WTC11 (cell line): Measurements from ENCODE around the gene RADIL.

ENCODE experiments used
- TF ChIP-seq, protein P1 (sequence below): sonication (generic); formaldehyde crosslinking; IDR thresholded peaks from 2 replicates; pipeline ENCODE4 v1.8.0; 2023; ENCODE audit warnings: missing genetic modification reagents, mild to moderate bottlenecking, borderline replicate concordance
- TF ChIP-seq, protein P2 (sequence below): fragments of 200-600 bp; IDR thresholded peaks from 2 replicates; pipeline ENCODE4 v1.8.0; 2022; ENCODE audit warnings: antibody characterized with exemption
- TF ChIP-seq, protein P3 (sequence below): sonication (generic); formaldehyde crosslinking; IDR thresholded peaks from 2 replicates; pipeline ENCODE4 v1.8.1; 2023; ENCODE audit warnings: mild to moderate bottlenecking, missing genetic modification reagents, moderate library complexity
- TF ChIP-seq, protein P4 (sequence below): sonication (generic); formaldehyde crosslinking; conservative IDR thresholded peaks from 2 replicates; pipeline ENCODE4 v1.8.1; 2022; ENCODE audit warnings: mild to moderate bottlenecking, missing genetic modification reagents
- TF ChIP-seq, protein P5 (sequence below): sonication (generic); formaldehyde crosslinking; IDR thresholded peaks from 2 replicates; pipeline ENCODE4 v1.8.0; 2022; ENCODE audit warnings: mild to moderate bottlenecking, missing genetic modification reagents

DNA sequence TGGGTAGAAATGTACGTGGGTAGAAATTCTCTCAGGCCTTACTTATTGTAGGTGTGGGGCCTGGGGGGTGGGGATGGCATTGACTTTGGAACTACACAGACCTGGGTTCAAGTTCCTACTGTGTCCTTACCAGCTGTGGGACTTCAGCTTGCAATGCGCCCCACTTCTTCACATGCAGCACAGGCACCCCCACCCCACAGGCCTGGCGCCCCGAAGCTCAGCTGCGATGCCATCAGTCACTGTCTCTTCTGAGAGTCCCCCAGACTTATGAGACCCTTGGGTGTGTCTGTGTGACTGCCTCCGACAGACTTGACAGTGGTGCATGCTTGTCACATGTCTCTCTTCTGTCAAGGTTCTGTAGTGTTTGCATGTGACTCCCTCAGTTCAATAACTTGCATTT is 111.2 kb downstream of the RADIL start:
- TF ChIP-seq, protein P1, sequence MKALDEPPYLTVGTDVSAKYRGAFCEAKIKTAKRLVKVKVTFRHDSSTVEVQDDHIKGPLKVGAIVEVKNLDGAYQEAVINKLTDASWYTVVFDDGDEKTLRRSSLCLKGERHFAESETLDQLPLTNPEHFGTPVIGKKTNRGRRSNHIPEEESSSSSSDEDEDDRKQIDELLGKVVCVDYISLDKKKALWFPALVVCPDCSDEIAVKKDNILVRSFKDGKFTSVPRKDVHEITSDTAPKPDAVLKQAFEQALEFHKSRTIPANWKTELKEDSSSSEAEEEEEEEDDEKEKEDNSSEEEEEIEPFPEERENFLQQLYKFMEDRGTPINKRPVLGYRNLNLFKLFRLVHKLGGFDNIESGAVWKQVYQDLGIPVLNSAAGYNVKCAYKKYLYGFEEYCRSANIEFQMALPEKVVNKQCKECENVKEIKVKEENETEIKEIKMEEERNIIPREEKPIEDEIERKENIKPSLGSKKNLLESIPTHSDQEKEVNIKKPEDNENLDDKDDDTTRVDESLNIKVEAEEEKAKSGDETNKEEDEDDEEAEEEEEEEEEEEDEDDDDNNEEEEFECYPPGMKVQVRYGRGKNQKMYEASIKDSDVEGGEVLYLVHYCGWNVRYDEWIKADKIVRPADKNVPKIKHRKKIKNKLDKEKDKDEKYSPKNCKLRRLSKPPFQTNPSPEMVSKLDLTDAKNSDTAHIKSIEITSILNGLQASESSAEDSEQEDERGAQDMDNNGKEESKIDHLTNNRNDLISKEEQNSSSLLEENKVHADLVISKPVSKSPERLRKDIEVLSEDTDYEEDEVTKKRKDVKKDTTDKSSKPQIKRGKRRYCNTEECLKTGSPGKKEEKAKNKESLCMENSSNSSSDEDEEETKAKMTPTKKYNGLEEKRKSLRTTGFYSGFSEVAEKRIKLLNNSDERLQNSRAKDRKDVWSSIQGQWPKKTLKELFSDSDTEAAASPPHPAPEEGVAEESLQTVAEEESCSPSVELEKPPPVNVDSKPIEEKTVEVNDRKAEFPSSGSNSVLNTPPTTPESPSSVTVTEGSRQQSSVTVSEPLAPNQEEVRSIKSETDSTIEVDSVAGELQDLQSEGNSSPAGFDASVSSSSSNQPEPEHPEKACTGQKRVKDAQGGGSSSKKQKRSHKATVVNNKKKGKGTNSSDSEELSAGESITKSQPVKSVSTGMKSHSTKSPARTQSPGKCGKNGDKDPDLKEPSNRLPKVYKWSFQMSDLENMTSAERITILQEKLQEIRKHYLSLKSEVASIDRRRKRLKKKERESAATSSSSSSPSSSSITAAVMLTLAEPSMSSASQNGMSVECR (CRISPR knock-in tag) = no peak
- TF ChIP-seq, protein P2, sequence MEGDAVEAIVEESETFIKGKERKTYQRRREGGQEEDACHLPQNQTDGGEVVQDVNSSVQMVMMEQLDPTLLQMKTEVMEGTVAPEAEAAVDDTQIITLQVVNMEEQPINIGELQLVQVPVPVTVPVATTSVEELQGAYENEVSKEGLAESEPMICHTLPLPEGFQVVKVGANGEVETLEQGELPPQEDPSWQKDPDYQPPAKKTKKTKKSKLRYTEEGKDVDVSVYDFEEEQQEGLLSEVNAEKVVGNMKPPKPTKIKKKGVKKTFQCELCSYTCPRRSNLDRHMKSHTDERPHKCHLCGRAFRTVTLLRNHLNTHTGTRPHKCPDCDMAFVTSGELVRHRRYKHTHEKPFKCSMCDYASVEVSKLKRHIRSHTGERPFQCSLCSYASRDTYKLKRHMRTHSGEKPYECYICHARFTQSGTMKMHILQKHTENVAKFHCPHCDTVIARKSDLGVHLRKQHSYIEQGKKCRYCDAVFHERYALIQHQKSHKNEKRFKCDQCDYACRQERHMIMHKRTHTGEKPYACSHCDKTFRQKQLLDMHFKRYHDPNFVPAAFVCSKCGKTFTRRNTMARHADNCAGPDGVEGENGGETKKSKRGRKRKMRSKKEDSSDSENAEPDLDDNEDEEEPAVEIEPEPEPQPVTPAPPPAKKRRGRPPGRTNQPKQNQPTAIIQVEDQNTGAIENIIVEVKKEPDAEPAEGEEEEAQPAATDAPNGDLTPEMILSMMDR = no peak
- TF ChIP-seq, protein P3, sequence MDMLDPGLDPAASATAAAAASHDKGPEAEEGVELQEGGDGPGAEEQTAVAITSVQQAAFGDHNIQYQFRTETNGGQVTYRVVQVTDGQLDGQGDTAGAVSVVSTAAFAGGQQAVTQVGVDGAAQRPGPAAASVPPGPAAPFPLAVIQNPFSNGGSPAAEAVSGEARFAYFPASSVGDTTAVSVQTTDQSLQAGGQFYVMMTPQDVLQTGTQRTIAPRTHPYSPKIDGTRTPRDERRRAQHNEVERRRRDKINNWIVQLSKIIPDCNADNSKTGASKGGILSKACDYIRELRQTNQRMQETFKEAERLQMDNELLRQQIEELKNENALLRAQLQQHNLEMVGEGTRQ (CRISPR knock-in tag) = no peak
- TF ChIP-seq, protein P4, sequence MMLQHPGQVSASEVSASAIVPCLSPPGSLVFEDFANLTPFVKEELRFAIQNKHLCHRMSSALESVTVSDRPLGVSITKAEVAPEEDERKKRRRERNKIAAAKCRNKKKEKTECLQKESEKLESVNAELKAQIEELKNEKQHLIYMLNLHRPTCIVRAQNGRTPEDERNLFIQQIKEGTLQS (CRISPR knock-in tag) = no peak
- TF ChIP-seq, protein P5, sequence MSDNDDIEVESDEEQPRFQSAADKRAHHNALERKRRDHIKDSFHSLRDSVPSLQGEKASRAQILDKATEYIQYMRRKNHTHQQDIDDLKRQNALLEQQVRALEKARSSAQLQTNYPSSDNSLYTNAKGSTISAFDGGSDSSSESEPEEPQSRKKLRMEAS (CRISPR knock-in tag) = no peak
